T1000 (cell line): ENCODE data around the gene GDI2.
"Not testable (repeated sequence)": the region's sequence is repeated elsewhere in the genome, so short reads cannot be mapped to it uniquely, and the experiment has no call there.

Experiments used
- DNase-seq: peaks from one replicate; lab custom pipeline; 2025; ENCODE audit warnings: mixed read lengths; lab: John Stamatoyannopoulos, UW

GDI2 gene

GRCh38 chr10:5827841-5828240 lies 14.6 kb upstream of the GDI2 start:
- DNase-seq, result no peak

GRCh38 chr10:5826511-5826910 lies 13.3 kb upstream of the GDI2 start:
- DNase-seq, result not testable (repeated sequence)

- DNase-seq, result no peak
Observed at GRCh38 chr10:5818894-5819293, 5.7 kb upstream of the GDI2 start.

- DNase-seq, result no peak
Observed at GRCh38 chr10:5818048-5818331, 4.8 kb upstream of the GDI2 start.

GRCh38 chr10:5817322-5818047 lies 4.3 kb upstream of the GDI2 start:
- DNase-seq, result no peak

GRCh38 chr10:5816170-5816569 lies 2.9 kb upstream of the GDI2 start:
- no peak for DNase-seq

GRCh38 chr10:5814110-5815107 lies 1.2 kb upstream of the GDI2 start:
- no peak for DNase-seq

- no peak for DNase-seq
Observed at GRCh38 chr10:5813091-5813340, 218 bp downstream of the GDI2 start.

- no peak for DNase-seq
Observed at GRCh38 chr10:5812283-5813090, 747 bp downstream of the GDI2 start.

- no peak for DNase-seq
Observed at GRCh38 chr10:5811387-5811821, 1.8 kb downstream of the GDI2 start.

- DNase-seq, result no peak
Observed at GRCh38 chr10:5810225-5810624, 3.0 kb downstream of the GDI2 start.

- DNase-seq, result no peak
Observed at GRCh38 chr10:5809527-5810154, 3.6 kb downstream of the GDI2 start.

- DNase-seq, result not testable (repeated sequence)
Observed at GRCh38 chr10:5808783-5809392, 4.3 kb downstream of the GDI2 start.

GRCh38 chr10:5806745-5807144 lies 6.5 kb downstream of the GDI2 start:
- no peak for DNase-seq

GRCh38 chr10:5805711-5806110 lies 7.5 kb downstream of the GDI2 start:
- no peak for DNase-seq

GRCh38 chr10:5805260-5805659 lies 8.0 kb downstream of the GDI2 start:
- no peak for DNase-seq

- no peak for DNase-seq
Observed at GRCh38 chr10:5804386-5804785, 8.8 kb downstream of the GDI2 start.

- no peak for DNase-seq
Observed at GRCh38 chr10:5800782-5801181, 12.5 kb downstream of the GDI2 start.

- DNase-seq, result no peak
Observed at GRCh38 chr10:5794236-5794635, 19.0 kb downstream of the GDI2 start.

- no peak for DNase-seq
Observed at GRCh38 chr10:5789626-5790025, 23.6 kb downstream of the GDI2 start.

GRCh38 chr10:5788969-5789368 lies 24.3 kb downstream of the GDI2 start:
- DNase-seq, result no peak

- no peak for DNase-seq
Observed at GRCh38 chr10:5783300-5783699, 29.9 kb downstream of the GDI2 start.
